Panc1 (cell line): ENCODE data around the gene ABCB8.

ENCODE experiments used
- POLR2AphosphoS5 ChIP-seq: IDR thresholded peaks from 2 replicates; pipeline ENCODE4 v1.6.1; 2012; ENCODE audit warnings: mild to moderate bottlenecking, low read depth, low read length, moderate library complexity
- TCF7L2 ChIP-seq: IDR thresholded peaks from 2 replicates; pipeline ENCODE4 v1.6.1; 2011; ENCODE audit warnings: mild to moderate bottlenecking, low read depth, low read length, inconsistent platforms
- TF ChIP-seq, protein P1 (sequence below): fragments of 450-650 bp; IDR thresholded peaks from 2 replicates; pipeline ENCODE4 v1.5.1; 2017; ENCODE audit warnings: mild to moderate bottlenecking
- TF ChIP-seq, protein P2 (sequence below), 2 experiments: IDR thresholded peaks; 2 replicates each; pipeline ENCODE4 v1.6.1; 2011 to 2012; ENCODE audit warnings: low read depth in 2 of 2, control low read depth in 1 of 2, low read length in 1 of 2, mild to moderate bottlenecking in 1 of 2, moderate library complexity in 1 of 2; ENCODE audit not compliant: insufficient read depth in 1 of 2

DNA sequence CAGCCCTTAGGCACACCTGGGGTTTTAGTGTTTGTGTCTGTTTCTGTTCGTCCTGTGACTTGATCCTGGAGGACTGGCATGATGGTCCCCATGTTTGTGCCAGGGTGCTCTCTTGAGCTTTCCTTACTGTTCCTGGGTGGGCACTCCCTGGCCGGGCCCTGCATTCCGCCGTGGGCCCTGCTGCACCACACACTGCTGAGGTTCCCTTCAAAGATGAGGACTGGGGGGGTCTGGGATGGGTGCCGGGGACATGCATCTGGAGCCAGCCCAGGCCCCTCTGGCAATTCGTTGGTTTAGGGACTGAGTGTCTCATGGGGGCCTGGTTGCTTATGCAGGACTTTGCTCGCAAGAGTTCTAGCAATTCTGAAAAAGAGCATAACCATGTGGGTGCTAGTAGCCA is 62.8 kb downstream of the ABCB8 start:
- TF ChIP-seq, protein P1, sequence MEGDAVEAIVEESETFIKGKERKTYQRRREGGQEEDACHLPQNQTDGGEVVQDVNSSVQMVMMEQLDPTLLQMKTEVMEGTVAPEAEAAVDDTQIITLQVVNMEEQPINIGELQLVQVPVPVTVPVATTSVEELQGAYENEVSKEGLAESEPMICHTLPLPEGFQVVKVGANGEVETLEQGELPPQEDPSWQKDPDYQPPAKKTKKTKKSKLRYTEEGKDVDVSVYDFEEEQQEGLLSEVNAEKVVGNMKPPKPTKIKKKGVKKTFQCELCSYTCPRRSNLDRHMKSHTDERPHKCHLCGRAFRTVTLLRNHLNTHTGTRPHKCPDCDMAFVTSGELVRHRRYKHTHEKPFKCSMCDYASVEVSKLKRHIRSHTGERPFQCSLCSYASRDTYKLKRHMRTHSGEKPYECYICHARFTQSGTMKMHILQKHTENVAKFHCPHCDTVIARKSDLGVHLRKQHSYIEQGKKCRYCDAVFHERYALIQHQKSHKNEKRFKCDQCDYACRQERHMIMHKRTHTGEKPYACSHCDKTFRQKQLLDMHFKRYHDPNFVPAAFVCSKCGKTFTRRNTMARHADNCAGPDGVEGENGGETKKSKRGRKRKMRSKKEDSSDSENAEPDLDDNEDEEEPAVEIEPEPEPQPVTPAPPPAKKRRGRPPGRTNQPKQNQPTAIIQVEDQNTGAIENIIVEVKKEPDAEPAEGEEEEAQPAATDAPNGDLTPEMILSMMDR = no peak
- TF ChIP-seq POLR2AphosphoS5 (no peak), TCF7L2 (no peak)
- TF ChIP-seq, protein P2, sequence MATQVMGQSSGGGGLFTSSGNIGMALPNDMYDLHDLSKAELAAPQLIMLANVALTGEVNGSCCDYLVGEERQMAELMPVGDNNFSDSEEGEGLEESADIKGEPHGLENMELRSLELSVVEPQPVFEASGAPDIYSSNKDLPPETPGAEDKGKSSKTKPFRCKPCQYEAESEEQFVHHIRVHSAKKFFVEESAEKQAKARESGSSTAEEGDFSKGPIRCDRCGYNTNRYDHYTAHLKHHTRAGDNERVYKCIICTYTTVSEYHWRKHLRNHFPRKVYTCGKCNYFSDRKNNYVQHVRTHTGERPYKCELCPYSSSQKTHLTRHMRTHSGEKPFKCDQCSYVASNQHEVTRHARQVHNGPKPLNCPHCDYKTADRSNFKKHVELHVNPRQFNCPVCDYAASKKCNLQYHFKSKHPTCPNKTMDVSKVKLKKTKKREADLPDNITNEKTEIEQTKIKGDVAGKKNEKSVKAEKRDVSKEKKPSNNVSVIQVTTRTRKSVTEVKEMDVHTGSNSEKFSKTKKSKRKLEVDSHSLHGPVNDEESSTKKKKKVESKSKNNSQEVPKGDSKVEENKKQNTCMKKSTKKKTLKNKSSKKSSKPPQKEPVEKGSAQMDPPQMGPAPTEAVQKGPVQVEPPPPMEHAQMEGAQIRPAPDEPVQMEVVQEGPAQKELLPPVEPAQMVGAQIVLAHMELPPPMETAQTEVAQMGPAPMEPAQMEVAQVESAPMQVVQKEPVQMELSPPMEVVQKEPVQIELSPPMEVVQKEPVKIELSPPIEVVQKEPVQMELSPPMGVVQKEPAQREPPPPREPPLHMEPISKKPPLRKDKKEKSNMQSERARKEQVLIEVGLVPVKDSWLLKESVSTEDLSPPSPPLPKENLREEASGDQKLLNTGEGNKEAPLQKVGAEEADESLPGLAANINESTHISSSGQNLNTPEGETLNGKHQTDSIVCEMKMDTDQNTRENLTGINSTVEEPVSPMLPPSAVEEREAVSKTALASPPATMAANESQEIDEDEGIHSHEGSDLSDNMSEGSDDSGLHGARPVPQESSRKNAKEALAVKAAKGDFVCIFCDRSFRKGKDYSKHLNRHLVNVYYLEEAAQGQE (IDR thresholded peaks at IDR 0.05; ENCODE audit: insufficient read depth in 1 of 2, low read depth in 2 of 2, low read length in 1 of 2) = no peak
